ENCODE results near the gene LRBA.

GRCh38 chr4:150540959-150541360 is 474.1 kb downstream of the LRBA start:
- TF ChIP-seq EP300 (IDR thresholded peaks at IDR 0.05) = no peak
- TF ChIP-seq CTCF (IDR thresholded peaks at IDR 0.05) = no peak

All from ovary (tissue), 3 donors.